Ammon's horn (tissue), 1 donor: Measurements from ENCODE around the gene GRID2.

Experiments used
- DNase-seq: peaks from one replicate; pipeline ENCODE4 v3.0.0-alpha.2; 2016; ENCODE audit warnings: low spot score

The GRID2 gene

GRCh38 chr4:93748373-93749291 lies 1444.9 kb downstream of the GRID2 start:
- no peak for DNase-seq

- no peak for DNase-seq
These were observed 1445.6 kb downstream of the GRID2 start for GRCh38 chr4:93749292-93749761.

- DNase-seq: peak; percentile 49
These were observed 1447.6 kb downstream of the GRID2 start for GRCh38 chr4:93751411-93751810.

DNA sequence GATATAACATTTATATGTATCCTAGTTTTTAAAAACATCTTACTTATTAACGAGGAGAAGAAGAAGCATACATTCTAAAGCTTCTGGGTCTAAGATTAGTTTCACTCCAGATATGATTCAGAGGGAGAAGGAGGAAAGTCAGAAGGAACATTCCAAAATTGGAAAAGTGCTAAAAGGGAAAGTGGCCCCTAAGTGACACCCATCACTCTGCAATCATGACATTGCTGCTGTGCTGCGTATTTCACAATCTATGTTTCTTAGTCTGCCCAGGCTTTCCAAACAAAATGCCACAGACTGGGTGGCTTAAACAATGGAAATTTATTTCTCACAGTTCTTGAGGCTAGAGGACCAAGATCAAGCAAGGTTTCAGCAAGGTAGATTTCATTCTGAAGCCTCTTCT lies 1452.3 kb downstream of the GRID2 start:
- DNase-seq: no peak

GRCh38 chr4:93759506-93759905 lies 1455.7 kb downstream of the GRID2 start:
- no peak for DNase-seq

DNA sequence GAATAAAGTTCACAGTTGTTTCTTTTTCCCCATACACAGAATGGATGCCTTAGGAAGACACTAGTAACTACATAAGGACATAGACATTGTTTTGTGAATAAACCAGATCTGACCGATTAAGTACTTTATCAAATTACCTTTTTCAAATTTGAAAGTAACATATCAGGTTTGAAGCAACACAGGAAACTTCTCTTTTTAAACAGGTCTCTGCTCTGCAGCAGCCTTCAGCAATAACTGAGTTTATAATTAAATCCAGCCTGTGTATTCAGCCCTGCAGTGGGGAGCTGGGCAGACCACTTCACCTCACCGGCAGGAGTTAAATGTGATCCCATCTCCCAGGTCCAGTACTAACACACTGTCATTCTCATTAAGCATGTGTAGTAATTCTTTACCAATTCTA lies 1456.5 kb downstream of the GRID2 start:
- no peak for DNase-seq

GRCh38 chr4:93761286-93761685 lies 1457.5 kb downstream of the GRID2 start:
- DNase-seq: no peak

- peak; percentile 63 for DNase-seq
These were observed 1461.0 kb downstream of the GRID2 start for GRCh38 chr4:93764639-93765246.

DNA sequence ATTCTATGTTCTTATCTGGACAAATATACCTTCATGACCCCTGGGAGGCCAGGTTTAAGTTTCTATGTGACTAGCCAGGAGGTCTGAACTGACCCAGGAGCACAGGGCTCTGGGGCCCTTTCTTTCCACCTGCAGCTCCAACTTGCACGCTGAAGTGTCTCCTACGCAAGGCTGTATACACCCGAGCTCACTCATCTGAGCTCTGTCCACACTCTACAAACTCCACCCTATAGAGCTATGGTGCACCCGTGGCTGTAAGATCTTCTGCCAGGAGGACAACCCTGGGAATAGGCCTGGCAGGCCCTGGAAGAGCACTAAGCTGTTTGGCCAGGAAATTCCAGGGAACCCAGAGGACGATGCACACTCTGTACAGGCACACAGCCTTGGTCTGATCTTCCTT lies 1464.2 kb downstream of the GRID2 start:
- DNase-seq: no peak

DNA sequence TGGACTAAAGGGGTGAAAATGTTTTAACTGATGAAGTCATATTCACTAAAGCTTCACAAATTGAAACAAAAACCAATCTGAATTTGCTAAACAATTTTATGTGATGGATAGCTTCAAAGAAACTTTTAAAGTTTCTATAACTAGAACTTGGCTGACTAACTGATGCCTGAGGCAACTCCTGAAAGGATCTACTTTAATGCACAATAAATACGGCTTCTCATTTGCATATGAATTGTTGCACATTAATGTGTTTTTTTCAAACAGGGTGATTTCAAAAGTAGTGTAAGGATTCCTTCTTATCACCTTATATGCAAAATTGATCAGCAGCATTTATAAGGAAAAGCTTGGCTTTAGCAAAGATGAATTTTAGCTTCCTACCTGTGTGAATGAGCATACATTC lies 1466.4 kb downstream of the GRID2 start:
- DNase-seq: no peak

DNA sequence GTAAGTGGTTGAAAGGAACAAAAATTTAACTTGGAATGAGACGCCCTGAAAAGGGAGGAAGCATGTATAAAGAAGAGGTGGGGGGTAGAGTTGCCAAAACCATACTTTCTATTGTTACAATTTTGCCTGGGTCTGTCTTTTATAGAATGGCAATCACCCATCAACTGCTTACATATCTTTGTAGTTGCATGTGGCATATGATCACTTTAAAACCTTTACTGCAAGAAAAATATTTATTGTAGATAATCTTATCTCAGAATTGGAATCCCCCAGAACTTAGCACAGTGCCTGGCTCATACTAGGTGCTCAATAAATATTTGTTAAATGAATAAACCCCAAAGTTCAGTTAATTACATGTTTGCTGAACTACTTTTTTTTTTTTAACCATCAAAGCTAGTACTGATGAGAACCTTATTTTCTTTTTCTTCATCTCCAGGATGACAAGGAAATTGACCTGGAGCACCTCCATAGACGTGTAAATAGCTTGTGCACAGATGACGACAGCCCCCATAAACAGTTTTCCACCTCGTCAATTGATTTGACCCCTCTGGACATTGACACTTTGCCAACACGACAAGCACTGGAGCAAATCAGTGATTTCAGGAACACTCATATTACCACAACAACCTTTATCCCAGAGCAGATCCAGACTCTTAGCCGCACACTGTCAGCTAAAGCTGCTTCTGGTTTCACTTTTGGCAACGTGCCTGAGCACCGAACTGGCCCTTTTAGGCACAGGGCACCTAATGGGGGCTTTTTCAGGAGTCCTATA lies 1468.1 kb downstream of the GRID2 start:
- DNase-seq: no peak

- no peak for DNase-seq
These were observed 1469.1 kb downstream of the GRID2 start for GRCh38 chr4:93772858-93773257.

DNA sequence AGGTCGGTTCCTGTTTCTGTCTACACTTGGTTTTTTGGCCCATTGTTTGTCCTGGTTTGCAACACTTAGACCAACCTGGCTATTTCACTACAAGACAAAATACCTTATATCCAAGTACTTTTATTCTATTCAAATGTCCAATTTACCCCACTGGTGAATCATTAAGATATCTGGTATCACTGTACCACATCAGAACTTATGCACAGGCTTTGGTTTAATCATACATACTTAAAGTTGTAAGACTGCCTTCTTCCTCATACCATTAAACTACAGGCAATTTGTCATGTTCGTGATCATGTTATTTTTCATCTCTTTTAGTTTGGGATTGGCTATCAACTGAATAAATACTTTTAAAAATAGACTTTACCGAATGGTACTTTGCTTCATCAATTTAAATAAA lies 1471.8 kb downstream of the GRID2 start:
- no peak for DNase-seq

- no peak for DNase-seq
These were observed 1472.8 kb downstream of the GRID2 start for GRCh38 chr4:93776386-93777080.

DNA sequence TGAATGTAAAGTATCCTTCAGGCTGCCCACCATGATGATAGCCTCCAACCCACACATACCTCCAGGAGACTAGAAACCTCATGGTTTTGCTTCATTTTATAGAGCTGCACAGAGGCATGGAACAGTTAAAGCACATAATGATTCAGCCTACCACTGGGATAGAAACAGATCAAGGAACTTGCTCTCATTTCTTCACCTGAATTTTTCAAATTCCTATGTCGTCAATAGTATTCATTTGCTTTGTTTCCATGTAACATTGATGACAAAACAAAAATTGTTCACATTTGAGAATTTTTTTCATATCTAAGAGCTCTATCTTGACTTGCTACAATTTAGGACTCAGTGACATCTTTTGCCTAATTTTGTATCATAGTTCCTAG lies 1473.3 kb downstream of the GRID2 start:
- DNase-seq: no peak

- DNase-seq: no peak
These were observed 1475.5 kb downstream of the GRID2 start for GRCh38 chr4:93779228-93779627.

GRCh38 chr4:93780080-93780479 lies 1476.3 kb downstream of the GRID2 start:
- DNase-seq: no peak

GRCh38 chr4:93781198-93781597 lies 1477.4 kb downstream of the GRID2 start:
- DNase-seq: no peak

- DNase-seq: no peak
These were observed 1482.4 kb downstream of the GRID2 start for GRCh38 chr4:93786149-93786548.

- DNase-seq: peak; percentile 15
These were observed 1484.9 kb downstream of the GRID2 start for GRCh38 chr4:93788712-93789111.

- DNase-seq: peak; percentile 85
These were observed 1487.9 kb downstream of the GRID2 start for GRCh38 chr4:93791570-93792195.

DNA sequence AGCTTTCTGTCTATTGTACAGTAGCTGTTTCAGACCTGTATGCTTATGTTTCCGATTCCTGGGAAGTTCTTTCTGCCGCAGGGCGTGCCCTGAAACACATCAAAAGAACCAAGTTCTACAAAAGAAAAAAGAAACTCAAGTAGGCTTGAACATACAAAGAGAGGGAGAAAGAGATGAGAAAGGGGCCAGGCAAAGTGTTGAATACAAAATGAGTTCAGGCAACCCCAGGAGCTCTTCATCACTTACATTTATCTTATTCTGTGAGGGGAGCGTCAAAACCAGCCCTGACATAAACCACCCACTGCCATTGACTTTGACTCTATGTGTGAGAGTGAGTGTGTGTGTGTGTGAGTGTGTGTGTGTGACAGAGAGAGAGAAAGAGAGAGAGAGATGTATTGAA lies 1498.3 kb downstream of the GRID2 start:
- no peak for DNase-seq
